GM18517 (cell line): Measurements from ENCODE around the gene ADCY5.

Source experiments
- ATAC-seq: cut with Tn5 transposase; IDR thresholded peaks from one replicate; pipeline ENCODE4 v1.9.1; 2021; ENCODE audit warnings: mild to moderate bottlenecking, moderate library complexity; ENCODE audit not compliant: unreplicated experiment

ADCY5 gene

DNA sequence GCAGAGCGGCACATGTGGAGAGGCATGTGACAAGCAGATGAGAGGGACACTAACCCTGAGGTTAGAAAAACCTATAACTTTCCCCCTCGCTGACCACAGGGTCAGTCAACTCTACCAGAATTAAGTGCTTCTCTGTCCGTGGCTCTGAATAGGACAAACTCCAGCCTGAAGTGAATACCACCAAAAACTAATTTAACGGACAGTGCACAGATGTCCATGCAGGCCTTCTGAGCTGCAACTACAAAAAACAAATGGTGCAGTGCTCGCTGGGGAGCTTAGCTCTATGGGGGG lies 59.3 kb downstream of the ADCY5 start:
- ATAC-seq: no peak

DNA sequence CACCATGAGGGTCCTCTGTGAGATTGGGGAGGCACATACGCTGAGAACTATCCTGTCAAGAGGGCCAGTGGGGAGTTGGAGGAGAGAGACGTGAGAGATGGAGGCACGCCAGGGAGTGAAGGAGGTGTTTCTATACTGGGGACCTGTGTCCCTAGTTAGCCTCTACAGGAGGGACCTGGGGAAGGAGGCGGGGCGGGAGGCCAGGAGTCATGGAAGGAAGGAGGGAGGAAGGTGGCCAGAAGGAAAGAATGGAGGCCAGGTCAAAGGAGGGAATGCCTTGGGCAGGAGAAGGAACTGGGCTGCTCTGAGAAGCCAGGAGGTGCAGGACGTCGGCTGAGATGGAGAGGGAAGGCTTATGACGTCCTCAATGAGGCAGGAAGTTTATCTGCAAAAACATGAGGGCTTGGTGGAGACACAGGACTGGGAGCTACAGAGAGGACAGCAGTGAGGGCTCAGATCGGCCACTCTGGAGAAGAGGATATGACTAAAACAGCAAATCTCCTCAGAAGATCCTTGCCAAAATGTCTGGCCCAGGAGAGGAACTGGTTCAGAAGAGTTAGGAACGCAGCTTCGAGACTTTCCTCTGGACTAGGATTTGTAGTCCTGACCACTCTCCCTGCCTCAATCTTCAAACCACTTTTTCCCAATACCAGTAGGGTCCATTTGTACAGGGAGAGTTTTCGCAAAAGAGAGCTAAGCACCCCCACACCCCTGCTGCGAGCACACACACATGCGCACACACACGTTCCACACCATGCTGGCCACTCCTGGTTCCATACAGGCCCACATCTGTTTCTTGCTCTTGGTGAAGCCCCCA lies 59.9 kb downstream of the ADCY5 start:
- ATAC-seq: no peak

GRCh38 chr3:123388042-123388441 lies 60.8 kb downstream of the ADCY5 start:
- no peak for ATAC-seq

DNA sequence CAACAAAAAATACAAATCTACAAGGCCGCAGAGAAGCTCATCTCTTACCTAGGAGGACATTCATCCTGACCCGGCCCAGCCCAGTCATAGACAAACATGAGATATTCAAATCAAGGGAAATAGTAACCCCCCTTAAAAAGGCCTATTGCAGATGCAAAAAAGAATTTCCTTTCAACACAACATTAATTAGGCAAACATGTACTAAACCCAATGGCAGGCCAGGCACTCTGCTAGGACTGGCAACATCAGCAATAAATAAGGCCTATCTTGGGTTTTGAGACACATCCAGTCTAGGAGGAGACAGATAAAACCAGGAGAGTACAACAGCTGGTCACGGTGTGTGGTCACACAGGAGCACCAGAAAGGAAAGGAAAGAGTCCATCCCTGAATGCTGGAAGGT lies 61.4 kb downstream of the ADCY5 start:
- ATAC-seq: no peak

- ATAC-seq: no peak
Measured at GRCh38 chr3:123386477-123387040, 62.3 kb downstream of the ADCY5 start.

- ATAC-seq: no peak
Measured at GRCh38 chr3:123385981-123386380, 62.9 kb downstream of the ADCY5 start.

DNA sequence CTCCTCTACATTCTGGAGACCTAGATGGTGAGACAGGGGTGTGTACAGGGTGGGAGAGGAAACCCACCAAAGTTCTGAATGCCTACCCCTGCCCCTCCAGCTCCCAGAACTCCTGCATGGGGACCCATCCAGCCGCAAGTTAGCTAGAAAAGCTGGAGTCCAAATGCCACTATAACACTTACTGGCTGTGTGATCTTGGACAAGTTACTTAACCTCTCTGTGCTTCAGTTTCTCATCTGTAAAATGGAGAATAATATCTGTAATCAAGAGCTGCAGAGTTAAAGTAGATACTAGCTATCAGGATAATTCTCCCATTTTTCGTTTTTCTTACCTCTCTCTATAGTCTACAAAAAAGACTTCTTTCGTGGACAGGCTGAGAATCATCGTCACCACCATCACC lies 63.4 kb downstream of the ADCY5 start:
- ATAC-seq: no peak

GRCh38 chr3:123385001-123385401 lies 63.9 kb downstream of the ADCY5 start:
- ATAC-seq: no peak

DNA sequence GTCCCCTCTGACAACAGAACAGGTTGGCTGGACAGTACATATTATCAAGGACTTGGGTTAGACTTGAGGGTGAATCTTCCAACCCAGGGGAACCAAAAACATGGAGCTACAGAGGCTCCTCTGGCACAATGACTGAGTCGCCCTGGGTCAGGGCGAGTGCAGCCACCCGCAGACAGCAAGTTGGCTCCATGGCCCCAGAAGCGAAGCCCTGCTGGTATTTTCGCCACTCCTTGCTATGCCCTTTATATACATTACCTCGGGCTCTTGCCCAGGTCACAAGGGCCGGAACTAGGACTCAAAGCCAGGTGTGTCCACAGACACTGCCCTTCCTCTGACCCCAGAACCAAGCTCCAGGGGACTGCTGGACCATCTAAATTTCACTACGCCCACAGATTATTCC lies 64.6 kb downstream of the ADCY5 start:
- no peak for ATAC-seq

GRCh38 chr3:123383091-123384053 lies 65.5 kb downstream of the ADCY5 start:
- ATAC-seq: no peak

- no peak for ATAC-seq
Measured at GRCh38 chr3:123380261-123380660, 68.6 kb downstream of the ADCY5 start.

GRCh38 chr3:123379041-123379830 lies 69.7 kb downstream of the ADCY5 start:
- no peak for ATAC-seq

GRCh38 chr3:123378409-123378915 lies 70.4 kb downstream of the ADCY5 start:
- no peak for ATAC-seq

DNA sequence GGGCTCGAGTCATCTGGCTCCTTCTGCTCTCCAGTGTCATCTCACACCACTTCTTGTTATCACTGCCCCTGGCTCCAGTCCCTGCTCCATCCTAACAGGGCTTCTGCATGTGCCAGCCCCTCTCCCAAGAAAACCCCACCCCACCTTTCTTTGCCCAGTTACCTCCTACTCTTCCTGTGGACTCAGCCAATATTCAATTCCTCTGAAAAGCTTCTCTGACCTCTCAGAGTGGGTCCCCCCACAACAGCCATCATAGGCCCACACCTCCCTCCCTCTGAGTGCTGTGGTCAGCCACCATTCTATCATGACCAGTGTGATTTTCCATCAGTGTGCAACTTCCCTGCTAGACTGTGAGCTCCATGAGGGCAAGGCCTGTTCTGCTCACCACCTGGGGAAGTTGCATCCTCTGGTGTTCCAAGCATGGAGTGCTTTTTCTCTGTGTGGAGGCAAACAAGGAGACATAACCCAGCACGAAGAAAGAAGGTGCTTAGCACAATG lies 71.6 kb downstream of the ADCY5 start:
- no peak for ATAC-seq

DNA sequence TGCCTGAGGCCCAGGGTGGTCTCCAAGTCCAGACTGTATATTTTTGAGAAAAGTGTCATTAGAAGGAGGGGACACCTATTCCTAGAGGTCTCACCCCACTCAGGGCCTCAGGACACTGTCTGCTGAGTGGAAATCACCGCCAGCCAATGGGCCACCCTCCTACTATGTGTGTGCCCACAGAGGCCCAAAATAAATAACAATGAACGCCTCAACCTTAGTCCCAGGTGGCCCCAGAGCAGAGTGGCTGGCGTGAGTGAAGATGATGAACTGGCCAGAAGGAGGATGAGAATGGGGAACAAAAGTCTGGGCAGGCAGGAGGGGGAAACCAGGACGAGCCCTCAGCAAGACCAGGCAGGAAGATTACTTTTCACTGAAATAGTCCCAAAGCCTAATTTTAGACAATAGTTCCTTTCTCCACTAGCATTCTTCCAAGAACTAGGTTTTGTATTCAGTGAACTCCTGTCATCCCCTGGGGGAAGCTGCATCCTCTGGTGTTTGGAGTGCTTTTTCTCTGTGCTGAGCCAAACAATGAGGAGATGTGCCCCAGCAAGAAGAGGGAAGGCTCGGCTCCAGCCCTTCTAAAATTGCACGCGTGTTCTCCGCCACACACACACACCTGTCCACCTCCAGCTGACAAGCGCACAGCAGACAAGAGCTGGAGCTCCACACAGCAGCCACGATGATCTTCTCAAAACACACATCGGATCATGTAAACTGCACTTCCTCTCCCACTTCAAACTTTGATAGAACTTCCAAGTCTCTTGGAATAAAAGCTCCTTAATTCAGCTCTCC lies 72.2 kb downstream of the ADCY5 start:
- no peak for ATAC-seq

- ATAC-seq: no peak
Measured at GRCh38 chr3:123375014-123375940, 73.6 kb downstream of the ADCY5 start.

GRCh38 chr3:123374016-123374415 lies 74.9 kb downstream of the ADCY5 start:
- ATAC-seq: no peak

- no peak for ATAC-seq
Measured at GRCh38 chr3:123373474-123373987, 75.4 kb downstream of the ADCY5 start.
